ENCODE measurements around the gene DCBLD1.

DNA sequence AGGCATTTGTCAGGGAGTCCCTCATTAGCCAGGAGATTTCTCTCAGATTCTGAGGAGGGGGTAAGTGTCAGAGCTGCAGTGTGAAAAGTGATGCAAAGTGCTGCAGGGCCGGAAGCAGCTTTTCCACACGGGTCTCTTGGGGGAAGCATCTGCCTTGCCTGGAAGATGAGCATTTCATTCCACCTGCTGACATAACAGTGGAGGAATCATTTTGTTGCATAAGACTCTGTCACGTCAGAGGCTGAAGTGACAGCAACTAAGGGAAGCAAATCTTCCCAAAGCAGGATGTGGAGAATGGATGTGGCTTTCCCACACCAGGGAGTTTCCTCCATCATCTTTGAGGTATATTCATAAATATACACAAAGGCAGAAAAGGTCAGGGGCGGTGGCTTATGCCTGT lies 22.8 kb downstream of the DCBLD1 start:
- TF ChIP-seq TAF1 (IDR thresholded peaks at IDR 0.05; ENCODE audit: low read depth, low read length) (no peak), POLR2A (IDR thresholded peaks at IDR 0.05; ENCODE audit: low read depth, low read length) (no peak)

All from GM12891 (cell line).